Measurements from ENCODE around the gene CTNNBL1. TPM values are rescaled to one million over a fixed set of nuclear protein-coding genes. Genes with fewer than 3 reads are reported as not detected.
"Not testable (repeated sequence)": the region's sequence is repeated elsewhere in the genome, so short reads cannot be mapped to it uniquely, and the experiment has no call there.

Gene CTNNBL1
- total RNA-seq, 1 donor from 2014 or later = 33.3 TPM

GRCh38 chr20:37681384-37682112 is 12.3 kb upstream of the CTNNBL1 start:
- no peaks in the 10 kb centered on the region for H3K4me1 ChIP-seq
- H3K36me3 ChIP-seq = no peaks in the 10 kb centered on the region
- H3K4me3 ChIP-seq = no peak overlapping the region
- no peak for TF ChIP-seq CTCF (IDR thresholded peaks at IDR 0.05)
- H3K27me3 ChIP-seq = no peaks in the 10 kb centered on the region
- intact Hi-C loops (cut with DNase I) = no loop called here
- no peak for DNase-seq (ENCODE audit: low spot score in 2 of 2)
- no peaks in the 10 kb centered on the region for H3K9me3 ChIP-seq
- H3K27ac ChIP-seq = no peak overlapping the region

GRCh38 chr20:37683146-37683545 is 10.7 kb upstream of the CTNNBL1 start:
- H3K4me3 ChIP-seq; intact Hi-C loops (cut with DNase I); H3K27me3 ChIP-seq; H3K9me3 ChIP-seq; H3K36me3 ChIP-seq; H3K27ac ChIP-seq; H3K4me1 ChIP-seq; DNase-seq (ENCODE audit: low spot score in 2 of 2): not testable (repeated sequence)

GRCh38 chr20:37686762-37687477 is 6.9 kb upstream of the CTNNBL1 start:
- intact Hi-C loops (cut with DNase I) = no loop called here
- no peak overlapping the region for H3K27ac ChIP-seq
- H3K4me1 ChIP-seq = no peaks in the 10 kb centered on the region
- no peak for TF ChIP-seq CTCF (IDR thresholded peaks at IDR 0.05)
- no peak for DNase-seq (ENCODE audit: low spot score in 2 of 2)
- H3K9me3 ChIP-seq = no peaks in the 10 kb centered on the region
- no peak overlapping the region for H3K4me3 ChIP-seq
- H3K36me3 ChIP-seq = no peaks in the 10 kb centered on the region
- no peaks in the 10 kb centered on the region for H3K27me3 ChIP-seq

GRCh38 chr20:37687478-37687805 is 6.4 kb upstream of the CTNNBL1 start:
- no peaks in the 10 kb centered on the region for H3K27me3 ChIP-seq
- H3K9me3 ChIP-seq = no peaks in the 10 kb centered on the region
- no peaks in the 10 kb centered on the region for H3K36me3 ChIP-seq
- H3K4me3 ChIP-seq = no peak overlapping the region
- no peak overlapping the region for H3K27ac ChIP-seq
- DNase-seq (ENCODE audit: low spot score in 2 of 2) = no peak
- H3K4me1 ChIP-seq = no peaks in the 10 kb centered on the region
- intact Hi-C loops (cut with DNase I) = no loop called here
- TF ChIP-seq CTCF (IDR thresholded peaks at IDR 0.05) = no peak

GRCh38 chr20:37688093-37688492 is 5.7 kb upstream of the CTNNBL1 start:
- Histone ChIP-seq H3K9me3 (no peaks in the 10 kb centered on the region), H3K36me3 (no peaks in the 10 kb centered on the region), H3K4me1 (no peaks in the 10 kb centered on the region), H3K27me3 (no peaks in the 10 kb centered on the region), H3K27ac (no peak overlapping the region), H3K4me3 (no peak overlapping the region)
- no peak for DNase-seq (ENCODE audit: low spot score in 2 of 2)
- no peak for TF ChIP-seq CTCF (IDR thresholded peaks at IDR 0.05)
- intact Hi-C loops (cut with DNase I) = no loop called here

- intact Hi-C loops (cut with DNase I) = no loop called here
- H3K4me3 ChIP-seq = no peak overlapping the region
- no peak for TF ChIP-seq CTCF (IDR thresholded peaks at IDR 0.05)
Observed at GRCh38 chr20:37690626-37691369, 3.0 kb upstream of the CTNNBL1 start.

More at GRCh38 chr20:37690626-37691369, 3.0 kb upstream of the CTNNBL1 start:
- Histone ChIP-seq H3K9me3 (no peaks in the 10 kb centered on the region), H3K27me3 (no peaks in the 10 kb centered on the region), H3K4me1 (peaks cover 0 to 7% of the 10 kb centered on the region in 2 donors), H3K36me3 (no peaks in the 10 kb centered on the region), H3K27ac (no peak overlapping the region)
- DNase-seq (ENCODE audit: low spot score in 2 of 2) = no peak
